Measurements from ENCODE around the gene AFAP1.

- TF ChIP-seq CTCF (IDR thresholded peaks at IDR 0.05; ENCODE audit: insufficient read depth, low read depth, low read length) (no peak), EZH2 (IDR thresholded peaks at IDR 0.05; ENCODE audit: insufficient read depth, low read length) (no peak)
These were observed 30.8 kb upstream of the AFAP1 start for GRCh38 chr4:7970361-7970946.

All from astrocyte (in vitro differentiated cells and primary cell).